WTC11 (cell line): Measurements from ENCODE around the gene ERC2. TPM values are rescaled to one million over a fixed set of nuclear protein-coding genes. Genes with fewer than 3 reads are reported as not detected.

ENCODE experiments used
- ATAC-seq: fragments of 200-7000 bp; cut with Tn5 transposase; 2 replicates; pipeline ENCODE4 v1.10.0; 2021; ENCODE audit warnings: mild to moderate bottlenecking, moderate library complexity
- CTCF ChIA-PET: fragments of 300-600 bp; sonication (Branson Sonifier 250); formaldehyde crosslinking; loops from one replicate; lab custom pipeline; 2021; ENCODE audit warnings: antibody characterized with exemption; lab: Charles Lee
- POLR2A ChIA-PET: fragments of 350-600 bp; sonication (Branson Sonifier 250); formaldehyde crosslinking; loops from one replicate; lab custom pipeline; 2021; ENCODE audit warnings: antibody characterized with exemption; lab: Charles Lee
- DNase-seq: peaks from one replicate; pipeline ENCODE4 v3.0.0; 2021; ENCODE audit warnings: low spot score
- H3K27ac Mint-ChIP-seq: 2 replicates; pipeline ENCODE4 v1.8.0; 2021; ENCODE audit warnings: mixed read lengths
- H3K27me3 Mint-ChIP-seq: 2 replicates; pipeline ENCODE4 v1.8.0; 2021; ENCODE audit warnings: low read depth, mild to moderate bottlenecking, moderate library complexity, mixed read lengths
- H3K36me3 Mint-ChIP-seq: 2 replicates; pipeline ENCODE4 v1.8.0; 2021; ENCODE audit warnings: mixed read lengths
- H3K4me1 Mint-ChIP-seq: 2 replicates; pipeline ENCODE4 v1.8.0; 2022; ENCODE audit warnings: mixed read lengths
- H3K4me3 Mint-ChIP-seq: 2 replicates; pipeline ENCODE4 v1.8.0; 2021; ENCODE audit warnings: mild to moderate bottlenecking, moderate library complexity, mixed read lengths
- H3K9me3 Mint-ChIP-seq: 2 replicates; pipeline ENCODE4 v1.8.0; 2021; ENCODE audit warnings: mixed read lengths
- ATF6 ChIP-seq: sonication (generic); formaldehyde crosslinking; IDR thresholded peaks from 2 replicates; pipeline ENCODE4 v1.8.1; 2023; ENCODE audit warnings: mild to moderate bottlenecking, missing genetic modification reagents
- CREB1 ChIP-seq: sonication (generic); formaldehyde crosslinking; IDR thresholded peaks from 2 replicates; pipeline ENCODE4 v1.8.0; 2023; ENCODE audit warnings: mild to moderate bottlenecking, missing genetic modification reagents
- ELF4 ChIP-seq: sonication (generic); formaldehyde crosslinking; IDR thresholded peaks from 2 replicates; pipeline ENCODE4 v1.8.1; 2022; ENCODE audit warnings: low read depth, mild to moderate bottlenecking, moderate library complexity, missing genetic modification reagents
- ESRRA ChIP-seq: sonication (generic); formaldehyde crosslinking; IDR thresholded peaks from 2 replicates; pipeline ENCODE4 v1.8.1; 2022; ENCODE audit warnings: mild to moderate bottlenecking, missing genetic modification reagents, borderline replicate concordance
- FOXK1 ChIP-seq: sonication (generic); formaldehyde crosslinking; IDR thresholded peaks from 2 replicates; pipeline ENCODE4 v1.8.0; 2022; ENCODE audit warnings: mild to moderate bottlenecking, moderate library complexity, missing genetic modification reagents
- JAZF1 ChIP-seq: fragments of 250-450 bp; sonication (Bioruptor Pico); IDR thresholded peaks from 2 replicates; pipeline ENCODE4 v1.9.0; 2021; ENCODE audit warnings: moderate library complexity, mild to moderate bottlenecking, inconsistent platforms
- MLX ChIP-seq: sonication (generic); formaldehyde crosslinking; IDR thresholded peaks from 2 replicates; pipeline ENCODE4 v1.8.1; 2023; ENCODE audit warnings: mild to moderate bottlenecking, missing genetic modification reagents, moderate library complexity
- MXD4 ChIP-seq: fragments of 250-450 bp; sonication (Bioruptor Pico); IDR thresholded peaks from 2 replicates; pipeline ENCODE4 v1.8.0; 2021; ENCODE audit warnings: mild to moderate bottlenecking, moderate library complexity, borderline replicate concordance
- NR1H2 ChIP-seq: sonication (generic); formaldehyde crosslinking; IDR thresholded peaks from 2 replicates; pipeline ENCODE4 v1.9.0; 2021; ENCODE audit warnings: mild to moderate bottlenecking, moderate library complexity, missing genetic modification reagents
- OVOL2 ChIP-seq: fragments of 250-450 bp; sonication (Bioruptor Pico); IDR thresholded peaks from 2 replicates; pipeline ENCODE4 v1.9.0; 2021; ENCODE audit warnings: mild to moderate bottlenecking, borderline replicate concordance
- SMAD4 ChIP-seq: sonication (generic); formaldehyde crosslinking; IDR thresholded peaks from 2 replicates; pipeline ENCODE4 v1.8.0; 2022; ENCODE audit warnings: mild to moderate bottlenecking, missing genetic modification reagents
- SOX15 ChIP-seq: fragments of 250-450 bp; sonication (Bioruptor Pico); IDR thresholded peaks from 2 replicates; pipeline ENCODE4 v1.9.0; 2021; ENCODE audit warnings: mild to moderate bottlenecking
- ZBTB43 ChIP-seq: sonication (generic); formaldehyde crosslinking; IDR thresholded peaks from 2 replicates; pipeline ENCODE4 v1.8.1; 2023; ENCODE audit warnings: mild to moderate bottlenecking, missing genetic modification reagents
- ZNF396 ChIP-seq: fragments of 250-450 bp; sonication (Bioruptor Pico); IDR thresholded peaks from 2 replicates; pipeline ENCODE4 v1.8.0; 2021; ENCODE audit warnings: mild to moderate bottlenecking, moderate library complexity, borderline replicate concordance
- ZNF532 ChIP-seq: fragments of 250-450 bp; sonication (Bioruptor Pico); IDR thresholded peaks from 2 replicates; pipeline ENCODE4 v1.9.0; 2021; ENCODE audit warnings: mild to moderate bottlenecking, borderline replicate concordance
- total RNA-seq: library from RNA; stranded (reverse); gene quantifications from 3 replicates; pipeline ENCODE4 v1.2.3, GENCODE V29; 2021
- TF ChIP-seq, protein P1 (sequence below): fragments of 250-450 bp; sonication (Bioruptor Pico); IDR thresholded peaks from 2 replicates; pipeline ENCODE4 v2.1.2; 2022; ENCODE audit warnings: mild to moderate bottlenecking, moderate library complexity
- TF ChIP-seq, protein P2 (sequence below): sonication (generic); formaldehyde crosslinking; IDR thresholded peaks from 2 replicates; pipeline ENCODE4 v1.8.0; 2022; ENCODE audit warnings: mild to moderate bottlenecking, missing genetic modification reagents

ERC2 gene
- total RNA-seq, 1 experiment from 2014 or later = 23.5 TPM

GRCh38 chr3:55544219-55544618 lies 924.0 kb downstream of the ERC2 start:
- CTCF ChIA-PET = interaction anchor here (0.6 kb wide), 1 partner anchor 12 kb away, joined by 3 read pairs; no protein-coding TSS in a partner anchor
- POLR2A ChIA-PET = no interaction called here
- Mint-ChIP-seq H3K4me1 (peaks cover 38% of the 10 kb centered on the region), H3K27me3 (no peaks in the 10 kb centered on the region), H3K36me3 (no peaks in the 10 kb centered on the region), H3K4me3 (no peak overlapping the region), H3K27ac (no peak overlapping the region), H3K9me3 (peaks cover 11% of the 10 kb centered on the region)
- DNase-seq (no peak), ATAC-seq (no peak)
- TF ChIP-seq NR1H2 (no peak), SMAD4 (no peak), JAZF1 (CRISPR knock-in tag) (no peak), ATF6 (CRISPR knock-in tag) (no peak), FOXK1 (no peak), SOX15 (CRISPR knock-in tag) (no peak)

DNA sequence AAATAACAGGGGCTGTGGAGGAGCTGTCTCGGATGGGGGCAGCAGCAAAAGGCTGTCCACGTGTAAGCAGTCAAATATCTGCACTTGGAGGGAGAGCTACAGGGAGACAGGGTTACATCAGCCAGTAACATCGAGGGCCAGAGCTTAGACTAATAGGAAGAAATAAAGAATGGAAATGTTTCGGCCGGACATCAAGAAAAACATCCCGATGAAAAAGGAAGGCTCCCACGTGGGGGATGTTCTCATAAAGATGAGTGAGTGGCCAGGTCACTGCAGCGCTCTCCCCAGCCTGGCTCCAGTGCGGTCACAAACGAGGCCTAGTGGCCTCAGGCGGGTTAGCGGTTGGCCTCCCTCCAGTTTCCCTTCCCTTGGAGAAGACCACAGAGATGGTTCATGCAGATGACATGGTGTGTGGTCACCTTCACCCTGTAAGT lies 925.1 kb downstream of the ERC2 start:
- ChIA-PET CTCF (interaction anchor here (1.1 kb wide), 1 partner anchor 29 kb away, joined by 4 read pairs; no protein-coding TSS in a partner anchor), POLR2A (interaction anchor here (0.9 kb wide), 1 partner anchor 12 kb away, joined by 7 read pairs; no protein-coding TSS in a partner anchor)
- no peak overlapping the region for H3K4me3 Mint-ChIP-seq
- peaks cover 44% of the 10 kb centered on the region for H3K4me1 Mint-ChIP-seq
- TF ChIP-seq ZNF532 = no peak
- no peak for TF ChIP-seq OVOL2
- no peak for TF ChIP-seq MXD4 (CRISPR knock-in tag)
- no peak for TF ChIP-seq SMAD4
- no peak for TF ChIP-seq MLX (CRISPR knock-in tag)
- H3K27ac Mint-ChIP-seq = no peak overlapping the region
- ATAC-seq (no peak), DNase-seq (no peak)
- peaks cover 11% of the 10 kb centered on the region for H3K9me3 Mint-ChIP-seq
- no peaks in the 10 kb centered on the region for H3K36me3 Mint-ChIP-seq
- H3K27me3 Mint-ChIP-seq = no peaks in the 10 kb centered on the region

GRCh38 chr3:55541456-55541855 lies 926.8 kb downstream of the ERC2 start:
- no peak overlapping the region for H3K4me3 Mint-ChIP-seq
- ChIA-PET CTCF (interaction anchor here (1.2 kb wide), 1 partner anchor 13 kb away, joined by 3 read pairs; no protein-coding TSS in a partner anchor), POLR2A (no interaction called here)
- no peak for TF ChIP-seq ELF4 (CRISPR knock-in tag)
- H3K9me3 Mint-ChIP-seq = peaks cover 11% of the 10 kb centered on the region
- H3K27ac Mint-ChIP-seq = no peak overlapping the region
- H3K4me1 Mint-ChIP-seq = peaks cover 38% of the 10 kb centered on the region
- no peaks in the 10 kb centered on the region for H3K36me3 Mint-ChIP-seq
- DNase-seq (no peak), ATAC-seq (no peak)
- no peaks in the 10 kb centered on the region for H3K27me3 Mint-ChIP-seq

DNA sequence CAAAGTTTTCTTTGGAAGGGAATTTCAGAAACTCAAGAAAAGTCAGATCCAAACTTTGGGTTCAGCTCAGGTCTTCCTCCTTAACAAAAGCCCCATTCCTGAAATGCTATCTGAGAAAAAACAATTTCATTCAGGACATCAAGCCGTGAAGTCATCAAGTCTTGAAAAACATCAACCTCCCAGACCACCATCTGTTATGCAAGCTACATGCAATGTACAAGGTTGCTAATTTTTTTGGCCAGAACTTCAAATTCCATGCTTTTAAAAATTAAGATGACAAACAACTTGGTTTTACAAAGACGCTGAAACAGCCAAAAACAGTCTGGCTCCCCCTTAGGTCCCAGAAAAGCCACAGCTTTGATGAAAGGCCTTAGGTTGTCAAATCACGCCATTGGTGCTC lies 927.3 kb downstream of the ERC2 start:
- no peak for TF ChIP-seq ZNF396 (CRISPR knock-in tag)
- TF ChIP-seq, protein P1, sequence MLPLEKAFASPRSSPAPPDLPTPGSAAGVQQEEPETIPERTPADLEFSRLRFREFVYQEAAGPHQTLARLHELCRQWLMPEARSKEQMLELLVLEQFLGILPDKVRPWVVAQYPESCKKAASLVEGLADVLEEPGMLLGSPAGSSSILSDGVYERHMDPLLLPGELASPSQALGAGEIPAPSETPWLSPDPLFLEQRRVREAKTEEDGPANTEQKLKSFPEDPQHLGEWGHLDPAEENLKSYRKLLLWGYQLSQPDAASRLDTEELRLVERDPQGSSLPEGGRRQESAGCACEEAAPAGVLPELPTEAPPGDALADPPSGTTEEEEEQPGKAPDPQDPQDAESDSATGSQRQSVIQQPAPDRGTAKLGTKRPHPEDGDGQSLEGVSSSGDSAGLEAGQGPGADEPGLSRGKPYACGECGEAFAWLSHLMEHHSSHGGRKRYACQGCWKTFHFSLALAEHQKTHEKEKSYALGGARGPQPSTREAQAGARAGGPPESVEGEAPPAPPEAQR = no peak
- no peak for TF ChIP-seq ESRRA (CRISPR knock-in tag)
- TF ChIP-seq ZBTB43 (CRISPR knock-in tag) = no peak
- no peak for TF ChIP-seq CREB1 (CRISPR knock-in tag)
- TF ChIP-seq, protein P2, sequence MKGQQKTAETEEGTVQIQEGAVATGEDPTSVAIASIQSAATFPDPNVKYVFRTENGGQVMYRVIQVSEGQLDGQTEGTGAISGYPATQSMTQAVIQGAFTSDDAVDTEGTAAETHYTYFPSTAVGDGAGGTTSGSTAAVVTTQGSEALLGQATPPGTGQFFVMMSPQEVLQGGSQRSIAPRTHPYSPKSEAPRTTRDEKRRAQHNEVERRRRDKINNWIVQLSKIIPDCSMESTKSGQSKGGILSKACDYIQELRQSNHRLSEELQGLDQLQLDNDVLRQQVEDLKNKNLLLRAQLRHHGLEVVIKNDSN (CRISPR knock-in tag) = no peak
- no peaks in the 10 kb centered on the region for H3K36me3 Mint-ChIP-seq
- ChIA-PET POLR2A (no interaction called here), CTCF (interaction anchor here (0.9 to 1.2 kb wide), 7 partner anchors 8 to 181 kb away, joined by 3 to 4 read pairs (median 3); no protein-coding TSS in a partner anchor)
- peaks cover 34% of the 10 kb centered on the region for H3K4me1 Mint-ChIP-seq
- no peak overlapping the region for H3K4me3 Mint-ChIP-seq
- peaks cover 11% of the 10 kb centered on the region for H3K9me3 Mint-ChIP-seq
- no peak overlapping the region for H3K27ac Mint-ChIP-seq
- no peaks in the 10 kb centered on the region for H3K27me3 Mint-ChIP-seq
- no peak for DNase-seq
- ATAC-seq = no peak
